Skeletal muscle tissue (tissue), 1 donor: Measurements from ENCODE around the gene BRICD5. TPM values are rescaled to one million over a fixed set of nuclear protein-coding genes. Genes with fewer than 3 reads are reported as not detected.

Experiments used
- total RNA-seq: library from RNA; depleted of rRNA; stranded (reverse); fragments of >200 nt; gene quantifications from one replicate; pipeline ENCODE4 v1.2.3, GENCODE V29; 2014

BRICD5 gene
- total RNA-seq, 1 donor from 2014 or later = 2.1 TPM

Other genes starting within 250 kb of the BRICD5 start
- gene RPS2, start 246.0 kb downstream of the BRICD5 start, total RNA-seq = 3,178 TPM
- not detected for gene RNF151, start 244.0 kb downstream of the BRICD5 start, total RNA-seq
- gene TBL3, start 238.8 kb downstream of the BRICD5 start, total RNA-seq = 18.8 TPM
- gene NOXO1, start 229.4 kb downstream of the BRICD5 start, total RNA-seq = 1.6 TPM
- gene GFER, start 226.7 kb downstream of the BRICD5 start, total RNA-seq = 4.7 TPM
- 0.52 TPM for gene SYNGR3, start 220.9 kb downstream of the BRICD5 start, total RNA-seq
- 4.7 TPM for gene ZNF598, start 201.0 kb downstream of the BRICD5 start, total RNA-seq
- gene NPW, start 191.1 kb downstream of the BRICD5 start, total RNA-seq = not detected
- 15.1 TPM for gene NHERF2, start 184.0 kb downstream of the BRICD5 start, total RNA-seq
- 13.6 TPM for gene NTHL1, start 163.0 kb downstream of the BRICD5 start, total RNA-seq
- 49.6 TPM for gene TSC2, start 162.9 kb downstream of the BRICD5 start, total RNA-seq
- 88.7 TPM for gene PKD1, start 75.0 kb downstream of the BRICD5 start, total RNA-seq
- gene RAB26, start 62.2 kb downstream of the BRICD5 start, total RNA-seq = not detected
- gene TRAF7, start 55.1 kb downstream of the BRICD5 start, total RNA-seq = 24.0 TPM
- 0.52 TPM for gene CASKIN1, start 14.3 kb downstream of the BRICD5 start, total RNA-seq
- 7.8 TPM for gene MLST8, start 5.4 kb downstream of the BRICD5 start, total RNA-seq
- 9.9 TPM for gene PGP, start 4.0 kb upstream of the BRICD5 start, total RNA-seq
- 12.5 TPM for gene E4F1, start 12.7 kb upstream of the BRICD5 start, total RNA-seq
- 0.52 TPM for gene DNASE1L2, start 25.6 kb upstream of the BRICD5 start, total RNA-seq
- 42.3 TPM for gene ECI1, start 40.7 kb upstream of the BRICD5 start, total RNA-seq
- gene RNPS1, start 57.3 kb upstream of the BRICD5 start, total RNA-seq = 42.3 TPM
- gene ABCA3, start 129.9 kb upstream of the BRICD5 start, total RNA-seq = 8.4 TPM
- 6.8 TPM for gene CCNF, start 218.6 kb upstream of the BRICD5 start, total RNA-seq
- 2.6 TPM for gene TEDC2, start 249.2 kb upstream of the BRICD5 start, total RNA-seq